GM23248 (cell line): ENCODE results near the gene TIMM10.

Experiments used
- EZH2 ChIP-seq: fragments of 200-600 bp; sonication (generic); IDR thresholded peaks from 2 replicates; pipeline ENCODE4 v1.6.1; 2018; ENCODE audit warnings: antibody characterized with exemption, mild to moderate bottlenecking; ENCODE audit not compliant: insufficient read depth, poor library complexity, severe bottlenecking
- EZH2phosphoT487 ChIP-seq: fragments of 200-600 bp; sonication (generic); IDR thresholded peaks from 2 replicates; pipeline ENCODE4 v1.6.1; 2018; ENCODE audit warnings: antibody characterized with exemption, moderate library complexity, mild to moderate bottlenecking, low read depth; ENCODE audit not compliant: insufficient read depth

GRCh38 chr11:57485217-57485990 is 45.1 kb downstream of the TIMM10 start:
- TF ChIP-seq EZH2 (no peak), EZH2phosphoT487 (no peak)
